ENCODE measurements around the gene ZSWIM9.
"Not testable (repeated sequence)": the region's sequence is repeated elsewhere in the genome, so short reads cannot be mapped to it uniquely, and the experiment has no call there.

ZSWIM9 gene

DNA sequence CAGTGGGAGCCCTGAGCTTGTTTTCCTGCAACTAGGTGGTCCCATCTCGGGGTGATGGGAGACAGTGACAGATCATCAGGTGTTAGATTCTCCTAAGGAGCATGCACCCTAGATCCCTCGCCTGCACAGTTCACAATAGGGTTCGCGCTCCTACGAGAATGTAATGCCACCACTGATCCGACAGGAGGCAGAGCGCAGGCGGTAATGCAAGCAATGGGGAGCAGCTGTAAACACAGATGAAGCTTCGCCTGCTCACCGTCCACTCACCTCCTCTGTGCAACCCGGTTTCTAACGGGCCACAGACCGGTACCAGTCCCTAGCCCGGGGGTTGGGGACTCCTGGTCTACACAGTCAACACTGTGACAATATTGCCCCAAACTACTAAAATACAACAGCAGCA, 46.5 kb downstream of the ZSWIM9 start:
- no peak for ATAC-seq (replicated peaks)

DNA sequence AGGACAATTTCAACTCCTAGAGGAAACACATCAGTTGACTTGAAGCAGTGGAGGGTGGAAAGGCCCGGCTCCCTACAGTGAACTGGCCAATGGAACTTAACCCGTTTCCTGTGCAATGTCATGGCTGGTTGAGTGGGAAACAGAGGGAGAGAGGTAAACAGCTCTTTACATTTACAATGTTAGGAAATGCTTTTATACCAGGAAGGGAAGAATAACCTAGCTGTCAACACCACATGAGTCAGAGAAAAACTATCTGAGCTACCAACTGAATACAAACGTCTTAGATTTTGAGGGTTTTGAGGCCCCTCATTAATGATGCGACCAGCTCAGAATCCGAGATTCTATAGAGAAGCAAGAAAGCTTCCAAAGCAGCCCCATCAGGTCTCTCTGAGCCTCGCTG, 48.5 kb downstream of the ZSWIM9 start:
- Mint-ChIP-seq H3K4me1 (peaks cover 0 to 4% of the 10 kb centered on the region in 2 donors), H3K36me3 (peaks cover 32 to 57% of the 10 kb centered on the region in 2 donors), H3K27ac (peak overlapping the region; percentile 32), H3K4me3 (no peak overlapping the region), H3K27me3 (no peaks in the 10 kb centered on the region), H3K9me3 (no peaks in the 10 kb centered on the region)
- DNase-seq: no peak
- ATAC-seq (replicated peaks): no peak

More for the DNA sequence above, 46.5 kb downstream of the ZSWIM9 start:
- Mint-ChIP-seq H3K4me3 (no peak overlapping the region), H3K4me1 (peaks cover 0 to 4% of the 10 kb centered on the region in 2 donors), H3K27me3 (no peaks in the 10 kb centered on the region), H3K27ac (no peak overlapping the region), H3K9me3 (no peaks in the 10 kb centered on the region), H3K36me3 (peaks cover 42 to 59% of the 10 kb centered on the region in 2 donors)
- DNase-seq: no peak

DNA sequence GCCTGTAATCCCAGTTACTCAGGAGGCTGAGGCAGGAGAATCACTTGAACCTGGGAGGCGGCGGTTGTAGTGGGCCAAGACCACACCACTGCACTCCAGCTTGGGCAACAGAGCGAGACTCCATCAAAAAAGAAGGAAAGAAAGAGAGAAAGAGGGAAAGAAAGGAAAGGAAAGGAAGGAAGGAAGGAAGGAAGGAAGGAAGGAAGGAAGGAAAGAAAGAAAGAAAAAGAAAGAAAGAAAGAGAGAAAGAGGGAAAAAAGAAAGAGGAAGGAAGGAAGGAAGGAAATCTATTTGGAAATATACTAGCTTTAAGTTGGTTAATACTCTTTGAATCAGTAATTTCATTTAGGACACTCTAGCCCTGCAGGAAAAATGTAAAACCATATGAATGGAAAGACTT, 50.3 kb downstream of the ZSWIM9 start:
- H3K4me3 Mint-ChIP-seq; H3K27me3 Mint-ChIP-seq; ATAC-seq (replicated peaks); DNase-seq; H3K4me1 Mint-ChIP-seq; H3K27ac Mint-ChIP-seq; H3K9me3 Mint-ChIP-seq: not testable (repeated sequence)
- H3K36me3 Mint-ChIP-seq: peaks cover 30 to 50% of the 10 kb centered on the region in 2 donors

DNA sequence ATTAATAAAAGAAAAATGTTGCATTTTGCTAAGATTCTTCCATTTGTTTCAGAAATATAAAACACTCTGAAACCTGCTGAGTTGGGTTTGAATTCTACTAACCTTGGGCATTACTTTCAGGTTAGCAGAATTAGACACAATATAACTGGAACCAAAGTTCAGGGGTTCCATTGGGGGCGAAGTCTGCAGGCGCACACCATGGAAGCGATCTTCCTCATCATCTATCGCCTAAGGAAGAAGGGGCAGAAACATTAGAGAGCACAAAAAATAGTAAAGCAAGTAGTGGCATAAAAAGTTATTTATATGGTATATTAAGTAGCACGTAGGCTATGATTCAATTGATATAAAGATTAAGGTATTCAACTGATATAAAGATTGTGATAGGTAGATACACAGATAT, 51.1 kb downstream of the ZSWIM9 start:
- no peak overlapping the region for H3K27ac Mint-ChIP-seq
- DNase-seq: no peak
- H3K27me3 Mint-ChIP-seq: no peaks in the 10 kb centered on the region
- no peak for ATAC-seq (replicated peaks)
- peaks cover 26 to 48% of the 10 kb centered on the region in 2 donors for H3K36me3 Mint-ChIP-seq
- no peaks in the 10 kb centered on the region for H3K9me3 Mint-ChIP-seq
- H3K4me3 Mint-ChIP-seq: no peak overlapping the region
- H3K4me1 Mint-ChIP-seq: no peaks in the 10 kb centered on the region

DNA sequence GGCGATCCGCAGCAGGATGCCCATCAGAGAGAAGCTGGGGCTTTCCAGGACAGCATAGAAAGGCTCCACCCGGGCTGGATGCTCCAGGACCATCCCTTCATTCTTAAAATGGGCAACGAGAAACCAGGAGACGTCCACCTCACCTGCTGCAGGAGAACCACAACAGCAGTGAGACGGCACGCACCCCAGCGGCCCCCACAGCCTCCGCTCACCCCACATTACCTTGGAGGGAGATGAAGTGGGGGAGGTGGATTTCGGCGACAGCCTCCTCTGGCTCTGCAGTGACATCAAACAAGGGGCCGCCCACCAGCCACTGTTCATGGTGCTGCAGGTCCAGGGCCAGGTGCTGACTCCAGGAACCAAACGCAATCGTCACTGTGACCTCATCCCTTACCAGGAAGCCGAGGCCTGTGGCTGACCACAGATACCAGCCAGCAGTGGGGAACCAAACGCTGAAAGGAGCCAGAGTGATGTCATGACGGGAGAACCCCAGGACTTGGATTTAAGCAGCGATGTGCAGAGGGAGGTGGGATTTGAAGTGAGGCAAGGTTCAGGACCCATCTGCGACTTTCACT, 60.2 kb downstream of the ZSWIM9 start:
- H3K4me1 Mint-ChIP-seq: no peaks in the 10 kb centered on the region
- H3K27ac Mint-ChIP-seq: no peak overlapping the region
- H3K36me3 Mint-ChIP-seq: peaks cover 50 to 67% of the 10 kb centered on the region in 2 donors
- H3K4me3 Mint-ChIP-seq: no peak overlapping the region
- H3K27me3 Mint-ChIP-seq: no peaks in the 10 kb centered on the region
- no peak for DNase-seq
- ATAC-seq (replicated peaks): no peak
- H3K9me3 Mint-ChIP-seq: no peaks in the 10 kb centered on the region

DNA sequence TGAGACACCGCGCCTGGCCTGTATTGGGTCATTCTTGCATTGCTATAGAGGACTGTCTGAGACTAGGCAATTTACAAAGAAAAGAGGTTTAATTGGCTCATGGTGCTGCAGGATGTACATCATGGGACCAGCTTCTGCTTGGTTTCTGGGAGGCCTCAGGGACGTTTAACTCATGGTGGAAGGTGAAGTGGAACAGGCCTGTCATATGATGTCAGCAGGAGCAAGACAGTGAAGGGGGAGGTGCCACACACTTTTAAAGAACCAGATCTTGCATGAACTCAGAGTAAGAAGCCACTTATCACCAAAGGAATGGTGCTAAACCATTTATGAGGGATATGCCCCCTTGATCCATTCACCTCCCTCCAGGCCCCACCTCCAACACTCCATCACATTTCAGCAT, 66.6 kb downstream of the ZSWIM9 start:
- no peak for DNase-seq
- no peak for ATAC-seq (replicated peaks)
- H3K4me3 Mint-ChIP-seq: no peak overlapping the region
- no peak overlapping the region for H3K27ac Mint-ChIP-seq
- peaks cover 42 to 64% of the 10 kb centered on the region in 2 donors for H3K36me3 Mint-ChIP-seq
- no peaks in the 10 kb centered on the region for H3K9me3 Mint-ChIP-seq
- H3K27me3 Mint-ChIP-seq: no peaks in the 10 kb centered on the region
- peaks cover 11 to 21% of the 10 kb centered on the region in 2 donors for H3K4me1 Mint-ChIP-seq

DNA sequence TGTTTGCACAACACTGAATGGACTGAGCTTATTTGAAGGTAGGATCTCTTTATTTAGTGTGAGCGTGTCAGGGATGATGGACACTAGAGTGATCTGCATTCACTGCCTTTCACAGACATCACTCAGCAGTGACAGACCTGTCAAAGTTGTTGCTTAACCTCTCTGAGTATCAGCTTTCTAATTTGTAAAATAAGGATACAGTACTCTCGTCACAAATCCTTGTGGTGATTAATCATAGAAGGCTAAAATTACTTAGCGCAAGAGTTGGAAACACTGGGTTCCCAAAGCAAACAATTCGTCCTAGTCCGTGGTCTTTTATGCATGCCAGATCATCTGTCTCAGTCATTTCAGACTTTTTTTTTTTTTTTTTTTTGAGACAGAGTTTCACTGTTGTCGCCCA, 68.6 kb downstream of the ZSWIM9 start:
- Mint-ChIP-seq H3K27me3 (no peaks in the 10 kb centered on the region), H3K36me3 (peaks cover 30 to 60% of the 10 kb centered on the region in 2 donors), H3K4me3 (no peak overlapping the region), H3K27ac (no peak overlapping the region), H3K4me1 (peaks cover 13 to 26% of the 10 kb centered on the region in 2 donors), H3K9me3 (no peaks in the 10 kb centered on the region)
- ATAC-seq (replicated peaks) (no peak), DNase-seq (no peak)

DNA sequence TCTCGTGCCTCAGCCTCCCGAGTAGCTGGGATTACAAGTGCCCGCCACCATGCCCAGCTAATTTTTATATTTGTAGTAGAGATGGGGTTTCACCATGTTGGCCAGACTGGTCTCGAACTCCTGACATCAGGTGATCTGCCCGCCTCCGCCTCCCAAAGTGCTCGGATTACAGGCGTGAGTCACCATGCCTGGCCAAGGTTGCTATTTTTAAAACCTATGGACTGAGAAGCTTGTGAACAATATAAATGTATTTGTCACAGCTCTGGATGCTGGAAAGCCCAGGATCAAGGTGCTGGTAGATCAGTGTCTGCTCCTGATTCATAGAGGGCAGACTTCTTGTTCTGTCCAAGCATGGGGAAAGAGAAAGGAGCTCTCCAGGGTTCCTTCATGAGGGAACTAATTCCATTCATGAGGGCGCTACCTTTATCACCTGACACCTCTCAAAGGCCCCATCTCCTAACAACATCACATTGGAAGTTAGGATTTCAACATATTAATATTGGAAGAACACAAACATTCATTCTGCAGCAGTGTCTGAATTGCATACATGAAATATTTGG, 69.2 kb downstream of the ZSWIM9 start:
- Mint-ChIP-seq H3K4me3 (no peak overlapping the region), H3K36me3 (peaks cover 32 to 60% of the 10 kb centered on the region in 2 donors), H3K27me3 (no peaks in the 10 kb centered on the region), H3K4me1 (peaks cover 18 to 31% of the 10 kb centered on the region in 2 donors), H3K9me3 (no peaks in the 10 kb centered on the region), H3K27ac (no peak overlapping the region)
- DNase-seq (no peak), ATAC-seq (replicated peaks) (no peak)

DNA sequence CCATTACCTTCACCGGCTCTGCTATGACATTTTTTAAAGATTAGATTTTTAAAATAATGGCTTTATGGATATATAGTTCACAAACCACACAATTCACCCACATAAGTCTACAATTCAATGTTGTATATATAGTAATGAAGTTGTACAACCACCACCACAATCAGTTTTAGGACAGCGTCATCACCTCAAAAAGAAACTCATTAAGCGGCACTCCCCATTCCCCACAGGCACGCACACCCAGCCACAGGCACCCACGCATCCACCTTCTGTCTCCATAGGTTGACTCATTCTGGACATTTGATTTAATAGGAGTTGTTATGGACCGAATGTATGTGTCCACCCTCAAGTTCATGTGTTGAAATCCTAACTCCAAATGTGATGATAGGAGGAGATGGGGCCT, 71.3 kb downstream of the ZSWIM9 start:
- not testable (repeated sequence) for DNase-seq; ATAC-seq (replicated peaks); H3K4me3 Mint-ChIP-seq; H3K9me3 Mint-ChIP-seq; H3K27me3 Mint-ChIP-seq
- peaks cover 22 to 42% of the 10 kb centered on the region in 2 donors for H3K4me1 Mint-ChIP-seq
- peak overlapping the region; percentile 31 for H3K27ac Mint-ChIP-seq
- H3K36me3 Mint-ChIP-seq: peaks cover 35 to 55% of the 10 kb centered on the region in 2 donors

DNA sequence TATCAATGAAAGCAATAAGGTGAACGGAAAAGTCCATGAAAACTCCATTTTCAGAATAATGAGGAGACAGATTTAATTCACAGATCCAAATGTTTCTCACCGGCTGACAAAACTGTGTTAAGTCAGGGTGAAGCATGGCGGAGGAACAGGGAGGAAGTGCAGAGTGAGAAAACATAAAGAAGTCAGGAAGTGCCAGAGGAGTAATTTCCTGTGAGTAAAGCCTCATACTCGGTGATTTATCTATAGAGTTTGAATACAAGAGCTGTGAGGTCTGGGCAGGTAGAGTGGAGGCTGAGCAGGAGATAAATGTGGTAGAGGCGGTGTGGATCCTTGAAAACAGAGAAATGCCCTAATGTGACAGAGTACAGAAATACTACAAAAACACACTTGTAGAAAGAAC, 73.8 kb downstream of the ZSWIM9 start:
- H3K4me1 Mint-ChIP-seq: peaks cover 22 to 36% of the 10 kb centered on the region in 2 donors
- H3K9me3 Mint-ChIP-seq: no peaks in the 10 kb centered on the region
- peak; percentile 53 to 57 for ATAC-seq (replicated peaks)

DNA sequence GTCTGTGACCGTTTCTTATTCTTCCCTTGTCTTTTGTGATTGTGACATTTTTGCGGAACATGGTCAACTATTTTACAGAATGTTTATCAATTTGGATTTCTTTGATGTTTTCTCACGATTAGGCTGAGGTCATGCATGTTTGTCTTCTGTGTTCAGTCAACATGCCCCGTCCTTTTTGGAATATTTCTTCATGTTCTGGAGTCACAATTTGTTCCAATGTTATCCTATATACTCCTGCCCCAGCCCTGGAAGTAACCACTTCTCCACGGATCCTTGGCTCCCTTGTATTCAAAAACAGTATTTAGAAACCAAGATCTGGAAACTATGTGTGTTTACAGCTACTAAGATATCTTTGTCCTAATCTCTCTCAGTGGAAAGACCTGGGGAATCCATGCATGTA, 75.6 kb downstream of the ZSWIM9 start:
- no peaks in the 10 kb centered on the region for H3K27me3 Mint-ChIP-seq
- no peaks in the 10 kb centered on the region for H3K9me3 Mint-ChIP-seq
- no peak overlapping the region for H3K4me3 Mint-ChIP-seq
- H3K27ac Mint-ChIP-seq: no peak overlapping the region
- ATAC-seq (replicated peaks): no peak
- DNase-seq: no peak
- peaks cover 29 to 33% of the 10 kb centered on the region in 2 donors for H3K36me3 Mint-ChIP-seq
- H3K4me1 Mint-ChIP-seq: peaks cover 18 to 45% of the 10 kb centered on the region in 2 donors

More for the DNA sequence above, 73.8 kb downstream of the ZSWIM9 start:
- Mint-ChIP-seq H3K27ac (peak overlapping the region; percentile 94), H3K4me3 (peak overlapping the region; percentile 65 to 73), H3K36me3 (peaks cover 37 to 47% of the 10 kb centered on the region in 2 donors), H3K27me3 (no peaks in the 10 kb centered on the region)
- DNase-seq: no peak

DNA sequence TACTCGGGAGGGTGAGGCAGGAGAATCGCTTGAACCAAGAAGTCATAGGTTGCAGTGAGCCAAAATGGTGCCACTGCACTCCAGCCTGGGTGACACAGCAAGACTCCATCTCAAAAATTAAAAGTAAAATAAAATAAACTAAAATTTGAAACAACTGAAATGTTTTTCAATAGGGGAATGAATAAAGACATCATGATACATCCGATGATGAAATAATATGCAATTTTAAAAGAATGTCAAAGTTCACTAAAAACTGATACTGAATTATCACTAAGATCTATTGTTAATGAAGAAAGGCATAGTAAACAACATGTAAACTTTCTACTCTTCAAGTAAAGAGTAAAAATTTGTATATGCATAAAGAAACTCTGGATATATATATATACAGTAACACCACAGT, 76.7 kb downstream of the ZSWIM9 start:
- H3K9me3 Mint-ChIP-seq: no peaks in the 10 kb centered on the region
- DNase-seq (no peak), ATAC-seq (replicated peaks) (no peak)
- H3K4me3 Mint-ChIP-seq: no peak overlapping the region
- no peaks in the 10 kb centered on the region for H3K27me3 Mint-ChIP-seq
- H3K27ac Mint-ChIP-seq: no peak overlapping the region
- peaks cover 14 to 40% of the 10 kb centered on the region in 2 donors for H3K4me1 Mint-ChIP-seq
- H3K36me3 Mint-ChIP-seq: peaks cover 21 to 24% of the 10 kb centered on the region in 2 donors
